PC-9 (cell line): ENCODE measurements around the gene PDF.

Experiments
- CTCF ChIP-seq: fragments of 200-600 bp; sonication (generic); conservative IDR thresholded peaks from 2 replicates; pipeline ENCODE4 v1.6.1; 2017; ENCODE audit warnings: mixed run types, antibody characterized with exemption, mild to moderate bottlenecking, moderate library complexity
- EZH2 ChIP-seq: fragments of 200-600 bp; sonication (generic); IDR thresholded peaks from 2 replicates; pipeline ENCODE4 v1.8.0; 2017; ENCODE audit warnings: antibody characterized with exemption, low read depth

GRCh38 chr16:69363281-69363717, 32.9 kb upstream of the PDF start:
- TF ChIP-seq CTCF = no peak
- no peak for TF ChIP-seq EZH2
